ENCODE results near the gene DAAM1. TPM values are rescaled to one million over a fixed set of nuclear protein-coding genes. Genes with fewer than 3 reads are reported as not detected.

The DAAM1 gene
- polyA plus RNA-seq, 2 of the 4 experiments (the other 2 are of a cell fraction) = 6.8 to 10.8 TPM

DNA sequence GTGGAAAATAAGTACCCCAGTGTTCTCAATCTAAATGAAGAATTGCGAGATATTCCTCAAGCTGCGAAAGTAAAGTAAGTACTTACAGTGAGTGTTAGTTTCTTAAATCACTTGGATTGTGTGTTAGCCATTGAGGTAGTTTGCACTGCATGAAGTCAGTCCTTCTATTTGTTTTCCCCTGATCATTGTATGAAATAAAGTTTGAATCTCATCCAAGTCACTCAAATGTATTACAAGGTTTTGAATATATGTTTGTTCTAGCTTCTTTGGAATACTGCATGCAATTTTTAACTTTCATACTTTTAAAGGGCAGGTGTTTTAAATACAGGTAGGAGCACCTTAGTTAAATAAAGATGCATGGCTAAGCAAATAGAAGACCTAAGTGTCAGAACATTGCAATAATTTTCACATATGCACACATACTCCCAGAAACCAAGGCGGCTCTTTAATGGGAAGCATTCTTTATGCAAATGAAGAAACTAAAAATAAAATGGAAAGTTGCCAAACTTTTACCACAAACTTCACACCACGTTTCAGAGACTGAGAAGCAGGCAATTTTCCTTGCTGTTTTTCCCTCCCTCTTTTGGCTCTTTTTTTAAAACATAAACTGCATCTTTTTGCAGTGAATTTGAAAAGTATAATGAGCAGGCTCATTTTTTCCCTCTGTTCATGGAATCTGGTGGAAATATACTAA is 171.1 kb downstream of the DAAM1 start:
- Histone ChIP-seq H3K9me3 (no peaks in the 10 kb centered on the region), H3K27ac (no peak overlapping the region), H3K4me1 (peaks cover 71% of the 10 kb centered on the region), H3K4me3 (no peak overlapping the region), H3K4me2 (peak overlapping the region; percentile 5; the same call in 2 of the 3 replicates)
- no peak for DNase-seq (ENCODE audit: low read depth in 1 of 2, low spot score in 1 of 2)
- ChIA-PET POLR2A (no interaction called here), CTCF (no interaction called here)
- no peak for ATAC-seq
- FAIRE-seq = no peak
- WGBS (ENCODE audit: missing lambda C conversion rate) = 67% methylated on average over 4 of the region's 4 CpGs
- no peak for TF ChIP-seq RFX5 (IDR thresholded peaks at IDR 0.05)
- no peak for TF ChIP-seq EHMT2 (IDR thresholded peaks at IDR 0.05; ENCODE audit: low read depth)
- TF ChIP-seq PHF8 (IDR thresholded peaks at IDR 0.05; ENCODE audit: borderline replicate concordance, low read depth) = no peak
- TF ChIP-seq KDM5A (IDR thresholded peaks at IDR 0.05) = no peak
- TF ChIP-seq NFE2L2 (conservative IDR thresholded peaks at IDR 0.05; ENCODE audit: low read length) = no peak
- TF ChIP-seq TP53 (CRISPR knock-in tag; IDR thresholded peaks at IDR 0.05) = no peak

DNA sequence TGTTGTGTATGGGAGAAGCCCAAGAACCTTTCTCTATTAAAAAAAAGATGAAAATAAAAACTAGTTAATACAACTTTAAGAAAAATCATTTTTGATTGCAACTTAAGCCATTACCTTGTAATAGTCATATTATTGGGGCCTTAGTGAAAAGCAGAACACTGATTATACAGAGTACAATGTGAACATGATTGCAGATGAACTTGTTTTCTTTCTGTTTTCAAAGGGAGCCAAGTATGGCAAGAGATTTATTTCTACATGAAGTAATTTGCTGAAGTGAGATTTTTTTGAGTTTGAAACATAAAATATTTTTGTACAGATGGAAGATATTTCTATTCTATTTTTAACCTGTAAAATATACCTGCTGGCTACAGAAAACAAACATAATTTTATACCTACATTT is 171.8 kb downstream of the DAAM1 start:
- CTCF ChIA-PET = no interaction called here
- no peak for ATAC-seq
- Histone ChIP-seq H3K27ac (no peak overlapping the region), H3K4me2 (peak overlapping the region; percentile 61; the same call in 2 of the 3 replicates), H3K9me3 (no peaks in the 10 kb centered on the region), H3K4me1 (peaks cover 74% of the 10 kb centered on the region), H3K4me3 (no peak overlapping the region)
- TF ChIP-seq MYC (IDR thresholded peaks at IDR 0.05; ENCODE audit: borderline replicate concordance, low read length) (no peak), HDAC2 (IDR thresholded peaks at IDR 0.05) (no peak), CHD4 (IDR thresholded peaks at IDR 0.05; ENCODE audit: borderline replicate concordance) (no peak), SREBF2 (IDR thresholded peaks at IDR 0.05) (no peak), CBX8 (IDR thresholded peaks at IDR 0.05) (no peak), BHLHE40 (IDR thresholded peaks at IDR 0.05; ENCODE audit: low read depth, low read length) (no peak), RFX5 (IDR thresholded peaks at IDR 0.05) (no peak), EP300 (IDR thresholded peaks at IDR 0.05) (no peak), PHF8 (IDR thresholded peaks at IDR 0.05; ENCODE audit: borderline replicate concordance, low read depth) (no peak), ZC3H11A (IDR thresholded peaks at IDR 0.05) (no peak), FOSL2 (IDR thresholded peaks at IDR 0.05) (no peak), FOSL2 (CRISPR knock-in tag; IDR thresholded peaks at IDR 0.05) (no peak)
- TF ChIP-seq, protein P1, sequence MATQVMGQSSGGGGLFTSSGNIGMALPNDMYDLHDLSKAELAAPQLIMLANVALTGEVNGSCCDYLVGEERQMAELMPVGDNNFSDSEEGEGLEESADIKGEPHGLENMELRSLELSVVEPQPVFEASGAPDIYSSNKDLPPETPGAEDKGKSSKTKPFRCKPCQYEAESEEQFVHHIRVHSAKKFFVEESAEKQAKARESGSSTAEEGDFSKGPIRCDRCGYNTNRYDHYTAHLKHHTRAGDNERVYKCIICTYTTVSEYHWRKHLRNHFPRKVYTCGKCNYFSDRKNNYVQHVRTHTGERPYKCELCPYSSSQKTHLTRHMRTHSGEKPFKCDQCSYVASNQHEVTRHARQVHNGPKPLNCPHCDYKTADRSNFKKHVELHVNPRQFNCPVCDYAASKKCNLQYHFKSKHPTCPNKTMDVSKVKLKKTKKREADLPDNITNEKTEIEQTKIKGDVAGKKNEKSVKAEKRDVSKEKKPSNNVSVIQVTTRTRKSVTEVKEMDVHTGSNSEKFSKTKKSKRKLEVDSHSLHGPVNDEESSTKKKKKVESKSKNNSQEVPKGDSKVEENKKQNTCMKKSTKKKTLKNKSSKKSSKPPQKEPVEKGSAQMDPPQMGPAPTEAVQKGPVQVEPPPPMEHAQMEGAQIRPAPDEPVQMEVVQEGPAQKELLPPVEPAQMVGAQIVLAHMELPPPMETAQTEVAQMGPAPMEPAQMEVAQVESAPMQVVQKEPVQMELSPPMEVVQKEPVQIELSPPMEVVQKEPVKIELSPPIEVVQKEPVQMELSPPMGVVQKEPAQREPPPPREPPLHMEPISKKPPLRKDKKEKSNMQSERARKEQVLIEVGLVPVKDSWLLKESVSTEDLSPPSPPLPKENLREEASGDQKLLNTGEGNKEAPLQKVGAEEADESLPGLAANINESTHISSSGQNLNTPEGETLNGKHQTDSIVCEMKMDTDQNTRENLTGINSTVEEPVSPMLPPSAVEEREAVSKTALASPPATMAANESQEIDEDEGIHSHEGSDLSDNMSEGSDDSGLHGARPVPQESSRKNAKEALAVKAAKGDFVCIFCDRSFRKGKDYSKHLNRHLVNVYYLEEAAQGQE (IDR thresholded peaks at IDR 0.05) = no peak
- FAIRE-seq = no peak
- no peak for DNase-seq (ENCODE audit: low read depth in 1 of 2, low spot score in 1 of 2)
- POLR2A ChIA-PET = no interaction called here

DNA sequence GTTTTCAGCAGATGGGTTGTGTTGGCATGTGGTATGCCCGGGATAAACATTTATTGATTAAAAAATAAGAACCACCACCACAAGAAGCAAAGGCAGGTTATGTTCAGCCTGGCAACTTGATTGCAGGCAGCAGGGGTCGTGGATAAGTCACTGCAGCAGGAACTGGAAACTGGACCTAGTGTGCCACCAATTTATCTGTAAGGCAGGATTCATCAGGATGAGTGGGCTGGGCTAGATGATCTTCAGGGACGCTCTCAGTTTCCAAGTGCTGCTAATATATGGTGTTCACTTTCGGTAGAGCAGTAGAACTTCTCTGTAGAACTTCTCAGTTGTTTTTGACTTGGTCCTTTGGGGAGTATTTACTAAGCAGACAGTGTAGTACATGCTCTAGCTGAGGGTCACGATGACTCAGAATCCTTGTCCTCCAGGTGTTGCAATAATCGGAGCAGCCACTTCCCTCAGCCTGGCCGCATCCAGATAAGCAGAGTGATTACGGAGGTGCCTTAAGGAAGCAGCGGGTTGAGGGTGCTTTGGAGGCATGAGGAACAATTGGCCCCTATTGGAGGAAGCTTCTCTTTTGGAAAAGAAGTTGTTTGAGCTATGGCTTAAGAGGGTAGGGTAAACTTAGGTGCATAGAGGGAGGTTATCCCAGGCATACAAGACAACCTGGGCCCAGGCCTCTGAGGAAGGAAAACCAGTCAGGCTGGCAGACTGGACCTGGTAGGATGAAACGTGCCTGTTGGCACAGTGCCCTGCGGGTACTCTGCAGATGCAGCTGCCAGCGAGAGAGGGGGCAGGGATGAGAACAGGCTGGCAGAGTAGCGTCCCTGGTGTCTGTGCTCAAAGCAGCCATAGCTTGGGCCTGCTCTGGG is 172.7 kb downstream of the DAAM1 start:
- 9% methylated on average over 13 of the region's 13 CpGs for whole genome bisulfite sequencing (ENCODE audit: missing lambda C conversion rate)
- DNase-seq (ENCODE audit: low read depth in 1 of 2, low spot score in 1 of 2) = peak; percentile 69 to 90
- FAIRE-seq = no peak
- Histone ChIP-seq H3K4me3 (no peak overlapping the region), H3K4me2 (peak overlapping the region; percentile 61), H3K4me1 (peaks cover 74% of the 10 kb centered on the region), H3K27ac (peak overlapping the region; percentile 53 to 81), H3K9me3 (no peaks in the 10 kb centered on the region)
- ATAC-seq = peak; percentile 96
- ChIA-PET CTCF (no interaction called here), POLR2A (interaction anchor here (0.7 to 1.1 kb wide), 2 partner anchors 55 to 123 kb away, joined by 6 read pairs; partner anchors contain the start of genes JKAMP and L3HYPDH)
- TF ChIP-seq SMC3 (IDR thresholded peaks at IDR 0.05) (peak; percentile 19; the same call in 1 of the 3 replicates), ZNF302 (CRISPR knock-in tag; IDR thresholded peaks at IDR 0.05) (no peak), HOXB5 (CRISPR knock-in tag; IDR thresholded peaks at IDR 0.05) (no peak), CBX2 (IDR thresholded peaks at IDR 0.05; ENCODE audit: borderline replicate concordance, low read depth) (no peak), RAD21 (conservative IDR thresholded peaks at IDR 0.05 in 1 of 2, IDR thresholded peaks at IDR 0.05 in 1 of 2) (peak in 1 of 2 experiments; percentile 36; a peak in 1 of 5 replicates), GATA3 (IDR thresholded peaks at IDR 0.05; ENCODE audit: borderline replicate concordance) (peak; percentile 78), PHF8 (IDR thresholded peaks at IDR 0.05; ENCODE audit: borderline replicate concordance, low read depth) (no peak), ZC3H11A (IDR thresholded peaks at IDR 0.05) (no peak), HOXB13 (CRISPR knock-in tag; IDR thresholded peaks at IDR 0.05; ENCODE audit: low read depth) (no peak), NPAS2 (CRISPR knock-in tag; IDR thresholded peaks at IDR 0.05; ENCODE audit: borderline replicate concordance) (no peak)
- TF ChIP-seq, protein P2, sequence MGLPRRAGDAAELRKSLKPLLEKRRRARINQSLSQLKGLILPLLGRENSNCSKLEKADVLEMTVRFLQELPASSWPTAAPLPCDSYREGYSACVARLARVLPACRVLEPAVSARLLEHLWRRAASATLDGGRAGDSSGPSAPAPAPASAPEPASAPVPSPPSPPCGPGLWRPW (IDR thresholded peaks at IDR 0.05) = 0 out of 2 replicates have a peak, but pooled peaks have one; percentile 40
- TF ChIP-seq, protein P3, sequence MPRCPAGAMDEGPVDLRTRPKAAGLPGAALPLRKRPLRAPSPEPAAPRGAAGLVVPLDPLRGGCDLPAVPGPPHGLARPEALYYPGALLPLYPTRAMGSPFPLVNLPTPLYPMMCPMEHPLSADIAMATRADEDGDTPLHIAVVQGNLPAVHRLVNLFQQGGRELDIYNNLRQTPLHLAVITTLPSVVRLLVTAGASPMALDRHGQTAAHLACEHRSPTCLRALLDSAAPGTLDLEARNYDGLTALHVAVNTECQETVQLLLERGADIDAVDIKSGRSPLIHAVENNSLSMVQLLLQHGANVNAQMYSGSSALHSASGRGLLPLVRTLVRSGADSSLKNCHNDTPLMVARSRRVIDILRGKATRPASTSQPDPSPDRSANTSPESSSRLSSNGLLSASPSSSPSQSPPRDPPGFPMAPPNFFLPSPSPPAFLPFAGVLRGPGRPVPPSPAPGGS (IDR thresholded peaks at IDR 0.05) = 0 out of 3 replicates have a peak, but pooled peaks have one; percentile 43
- TF ChIP-seq, protein P4, sequence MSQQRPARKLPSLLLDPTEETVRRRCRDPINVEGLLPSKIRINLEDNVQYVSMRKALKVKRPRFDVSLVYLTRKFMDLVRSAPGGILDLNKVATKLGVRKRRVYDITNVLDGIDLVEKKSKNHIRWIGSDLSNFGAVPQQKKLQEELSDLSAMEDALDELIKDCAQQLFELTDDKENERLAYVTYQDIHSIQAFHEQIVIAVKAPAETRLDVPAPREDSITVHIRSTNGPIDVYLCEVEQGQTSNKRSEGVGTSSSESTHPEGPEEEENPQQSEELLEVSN (IDR thresholded peaks at IDR 0.05; ENCODE audit: borderline replicate concordance, low read depth) = no peak

Measured in A549 (cell line).